Measurements from ENCODE around the gene HOXC5.

DNA sequence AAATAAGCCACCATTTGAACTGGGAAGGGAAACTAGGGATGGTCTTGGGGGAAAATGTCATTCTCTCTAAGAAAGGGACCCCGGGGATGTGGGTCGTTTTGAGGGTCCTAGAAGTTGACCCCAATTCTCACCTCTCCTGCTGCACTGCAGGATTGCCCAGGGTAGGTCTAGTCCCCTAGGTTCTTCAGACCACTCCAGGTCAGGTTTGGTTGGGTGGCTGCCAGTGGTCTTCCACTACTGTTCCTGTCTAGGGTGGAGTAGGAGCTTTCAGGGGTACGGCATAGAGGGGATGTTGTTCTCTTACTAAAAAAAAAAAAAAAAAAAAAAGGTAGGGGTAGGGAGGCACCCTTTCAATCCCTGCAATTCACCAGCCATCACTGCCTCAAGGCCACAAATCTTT is 16.8 kb upstream of the HOXC5 start:
- no peak for TF ChIP-seq EP300 (IDR thresholded peaks at IDR 0.05)
- TF ChIP-seq, protein P1, sequence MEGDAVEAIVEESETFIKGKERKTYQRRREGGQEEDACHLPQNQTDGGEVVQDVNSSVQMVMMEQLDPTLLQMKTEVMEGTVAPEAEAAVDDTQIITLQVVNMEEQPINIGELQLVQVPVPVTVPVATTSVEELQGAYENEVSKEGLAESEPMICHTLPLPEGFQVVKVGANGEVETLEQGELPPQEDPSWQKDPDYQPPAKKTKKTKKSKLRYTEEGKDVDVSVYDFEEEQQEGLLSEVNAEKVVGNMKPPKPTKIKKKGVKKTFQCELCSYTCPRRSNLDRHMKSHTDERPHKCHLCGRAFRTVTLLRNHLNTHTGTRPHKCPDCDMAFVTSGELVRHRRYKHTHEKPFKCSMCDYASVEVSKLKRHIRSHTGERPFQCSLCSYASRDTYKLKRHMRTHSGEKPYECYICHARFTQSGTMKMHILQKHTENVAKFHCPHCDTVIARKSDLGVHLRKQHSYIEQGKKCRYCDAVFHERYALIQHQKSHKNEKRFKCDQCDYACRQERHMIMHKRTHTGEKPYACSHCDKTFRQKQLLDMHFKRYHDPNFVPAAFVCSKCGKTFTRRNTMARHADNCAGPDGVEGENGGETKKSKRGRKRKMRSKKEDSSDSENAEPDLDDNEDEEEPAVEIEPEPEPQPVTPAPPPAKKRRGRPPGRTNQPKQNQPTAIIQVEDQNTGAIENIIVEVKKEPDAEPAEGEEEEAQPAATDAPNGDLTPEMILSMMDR (IDR thresholded peaks at IDR 0.05), result no peak
